ACHN (cell line): ENCODE results near the gene REM2.

ENCODE experiments used
- DNase-seq: peaks from one replicate; pipeline ENCODE4 v3.0.0-alpha.2; 2015
- in situ Hi-C: cut with HindIII; loops from 2 replicates; pipeline ENCODE4 v1.10.0; 2017; ENCODE audit warnings: low sequenced_read_pairs, low pct_ligation_motif_present, low pct_unique_long_range_greater_than_20kb

The REM2 gene, protein sequence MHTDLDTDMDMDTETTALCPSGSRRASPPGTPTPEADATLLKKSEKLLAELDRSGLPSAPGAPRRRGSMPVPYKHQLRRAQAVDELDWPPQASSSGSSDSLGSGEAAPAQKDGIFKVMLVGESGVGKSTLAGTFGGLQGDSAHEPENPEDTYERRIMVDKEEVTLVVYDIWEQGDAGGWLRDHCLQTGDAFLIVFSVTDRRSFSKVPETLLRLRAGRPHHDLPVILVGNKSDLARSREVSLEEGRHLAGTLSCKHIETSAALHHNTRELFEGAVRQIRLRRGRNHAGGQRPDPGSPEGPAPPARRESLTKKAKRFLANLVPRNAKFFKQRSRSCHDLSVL

DNA sequence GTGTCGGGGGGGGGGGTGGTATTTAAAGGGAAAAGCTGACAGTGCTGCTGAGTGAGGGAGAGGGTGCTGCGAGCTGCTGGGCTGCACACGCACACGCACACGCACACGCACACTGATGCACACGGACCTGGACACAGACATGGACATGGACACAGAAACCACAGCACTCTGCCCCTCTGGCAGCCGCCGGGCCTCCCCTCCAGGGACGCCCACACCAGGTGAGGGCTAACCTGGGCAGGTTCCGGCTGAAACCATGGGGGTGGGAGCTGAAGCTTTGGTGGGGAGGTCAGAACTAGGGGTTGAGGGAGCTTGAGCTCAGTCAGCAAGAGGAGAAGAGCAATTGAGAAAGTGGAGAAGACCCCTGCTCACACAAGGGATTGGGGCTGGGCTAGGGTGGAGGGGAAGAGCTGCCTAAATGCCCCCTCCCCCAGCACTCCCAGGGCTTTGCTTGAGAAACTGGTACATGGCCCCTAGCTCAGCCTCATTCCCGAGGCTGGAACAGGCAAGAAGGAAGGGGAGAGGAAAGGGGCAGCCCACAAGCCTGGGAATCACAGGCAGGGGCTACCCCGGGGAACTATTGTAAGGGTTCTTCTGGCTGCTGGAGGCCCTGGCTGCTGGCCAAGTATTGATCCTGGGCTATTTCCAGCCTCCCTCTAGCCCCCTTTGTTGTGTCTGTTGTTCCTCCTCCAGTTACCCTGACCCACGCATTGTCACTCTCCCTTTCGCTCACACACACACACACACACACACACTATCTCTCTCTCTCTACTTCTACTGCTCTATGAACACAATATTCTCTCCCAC is at the start of gene REM2:
Gene REM2, plus strand, starts transcription at position 50 of the 804 bp plus-strand sequence. Its CDS starts 66 bp downstream, at position 116.
- no peak for DNase-seq
- in situ Hi-C loops: no loop called here

DNA sequence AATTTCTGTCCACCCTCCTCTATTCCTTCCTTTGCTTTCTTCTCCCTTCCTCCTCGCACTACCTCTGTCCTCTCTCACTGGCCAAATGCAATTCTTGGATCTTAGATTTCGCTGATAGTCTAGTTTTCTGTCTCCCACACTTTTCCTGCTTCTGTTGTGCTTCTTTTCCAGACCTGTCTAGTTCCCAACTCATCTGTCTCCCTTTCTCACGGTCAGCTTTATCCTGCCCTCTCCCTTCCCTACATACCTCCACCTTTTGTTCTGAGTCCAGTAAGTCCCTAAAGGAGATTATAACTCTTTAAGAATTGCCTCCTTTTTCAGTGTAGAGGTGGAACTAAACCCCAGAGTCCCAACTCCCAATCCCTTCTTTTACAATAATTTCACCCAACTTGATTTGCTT is 47.5 kb upstream of the REM2 start:
- in situ Hi-C loops: no loop called here
- no peak for DNase-seq

DNA sequence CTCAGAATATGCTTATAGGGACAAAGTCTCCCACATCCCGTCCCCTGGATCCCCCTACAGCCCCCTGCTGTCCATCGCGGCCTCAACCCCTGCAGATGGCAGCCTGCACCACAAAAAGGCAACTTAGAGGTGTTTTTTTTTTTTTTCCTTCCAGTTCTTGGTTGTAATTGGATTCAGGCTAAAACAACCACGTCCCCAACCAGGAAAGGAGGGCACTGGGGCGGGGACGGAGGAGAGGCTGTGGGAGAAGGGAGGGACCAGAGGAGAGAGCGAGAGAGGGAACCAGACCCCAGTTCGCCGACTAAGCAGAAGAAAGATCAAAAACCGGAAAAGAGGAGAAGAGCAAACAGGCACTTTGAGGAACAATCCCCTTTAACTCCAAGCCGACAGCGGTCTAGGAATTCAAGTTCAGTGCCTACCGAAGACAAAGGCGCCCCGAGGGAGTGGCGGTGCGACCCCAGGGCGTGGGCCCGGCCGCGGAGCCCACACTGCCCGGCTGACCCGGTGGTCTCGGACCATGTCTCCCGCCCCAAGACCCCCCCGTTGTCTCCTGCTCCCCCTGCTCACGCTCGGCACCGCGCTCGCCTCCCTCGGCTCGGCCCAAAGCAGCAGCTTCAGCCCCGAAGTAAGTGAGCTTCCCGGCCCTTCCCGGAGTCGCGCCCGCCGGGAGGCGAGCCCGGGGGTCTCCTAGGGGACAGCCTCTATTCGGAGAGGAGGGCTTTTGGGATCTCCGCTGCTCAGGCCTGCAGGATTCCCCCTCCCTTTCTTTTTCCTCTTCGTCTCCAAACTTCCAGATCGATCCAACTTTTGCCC is 46.5 kb upstream of the REM2 start, which contains the start of gene MMP14:
Gene MMP14, plus strand, starts transcription at position 285 of the 813 bp plus-strand sequence. Its CDS starts 233 bp downstream, at position 518.
- DNase-seq: peak; percentile 72
- in situ Hi-C loops: no loop called here

DNA sequence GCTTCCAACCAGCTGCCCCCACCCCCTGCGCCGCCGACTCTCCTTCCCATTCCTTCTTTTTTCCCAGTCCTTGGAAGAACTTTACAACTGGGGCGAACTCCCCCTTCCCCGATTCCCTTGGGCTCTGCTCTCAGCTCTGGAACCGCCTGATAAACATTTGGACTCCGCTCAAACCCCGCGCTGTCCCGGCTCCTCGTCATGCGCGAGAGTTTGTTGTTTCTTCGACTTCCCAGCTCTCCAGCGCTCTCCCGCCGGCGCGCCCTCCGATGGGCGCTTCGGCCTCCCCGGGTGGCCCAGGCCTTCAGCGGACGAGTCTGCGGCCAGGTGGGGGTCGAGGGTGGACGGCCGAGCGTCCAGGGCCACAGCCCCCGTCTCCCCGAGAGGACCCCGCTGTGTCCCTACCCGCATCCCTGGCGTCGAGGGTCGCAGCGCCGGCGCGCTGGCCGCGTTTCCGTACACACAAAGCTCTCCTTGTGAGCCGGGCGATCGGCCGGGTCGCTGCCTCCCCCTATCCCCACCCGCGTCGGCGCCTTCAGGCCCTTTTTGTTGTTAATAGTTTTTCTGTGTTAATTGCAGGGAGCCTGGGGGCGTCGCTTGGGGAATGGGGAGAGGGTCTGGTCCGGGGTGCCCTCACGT is 45.8 kb upstream of the REM2 start:
- in situ Hi-C loops: no loop called here
- peak; percentile 67 for DNase-seq

DNA sequence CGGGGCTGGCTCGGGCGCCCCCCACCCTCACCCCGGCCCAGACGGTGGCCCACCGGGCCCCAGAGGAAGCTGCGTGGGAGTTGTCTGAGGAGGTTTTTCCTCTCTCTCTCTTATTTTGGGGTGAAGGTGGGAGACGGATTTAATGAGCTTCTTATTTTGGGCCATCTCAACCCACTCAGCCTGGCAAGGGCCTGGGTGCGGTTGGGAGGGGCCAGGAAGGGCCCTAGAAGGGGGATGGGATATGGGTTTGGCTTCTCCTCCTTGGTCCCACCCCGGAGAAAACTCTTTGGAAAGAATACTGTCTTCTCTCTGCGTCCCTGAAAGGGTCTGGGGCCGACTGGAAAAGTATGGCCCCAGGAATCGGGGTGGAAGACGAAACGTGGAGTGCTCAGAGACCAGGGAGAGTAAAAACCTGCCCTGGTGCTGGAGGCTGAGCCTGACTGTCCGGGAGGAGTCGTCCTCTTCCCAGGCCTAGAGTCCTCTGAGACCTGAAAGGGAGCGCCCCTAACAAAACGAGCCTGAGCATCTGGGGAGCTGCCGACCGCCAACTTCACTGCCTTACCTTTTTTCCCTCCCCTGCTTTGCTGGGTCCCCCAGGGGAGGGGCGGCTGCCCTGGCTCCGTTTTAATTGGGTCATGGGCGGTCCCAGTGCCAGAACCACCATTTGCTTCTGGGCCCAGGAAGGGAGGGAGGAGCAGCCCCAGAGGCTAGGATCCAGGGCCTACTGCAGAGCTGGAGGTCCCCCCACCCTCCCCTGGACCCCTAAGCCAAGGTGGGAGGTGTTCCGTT is 45.1 kb upstream of the REM2 start:
- DNase-seq: no peak
- in situ Hi-C loops: no loop called here

DNA sequence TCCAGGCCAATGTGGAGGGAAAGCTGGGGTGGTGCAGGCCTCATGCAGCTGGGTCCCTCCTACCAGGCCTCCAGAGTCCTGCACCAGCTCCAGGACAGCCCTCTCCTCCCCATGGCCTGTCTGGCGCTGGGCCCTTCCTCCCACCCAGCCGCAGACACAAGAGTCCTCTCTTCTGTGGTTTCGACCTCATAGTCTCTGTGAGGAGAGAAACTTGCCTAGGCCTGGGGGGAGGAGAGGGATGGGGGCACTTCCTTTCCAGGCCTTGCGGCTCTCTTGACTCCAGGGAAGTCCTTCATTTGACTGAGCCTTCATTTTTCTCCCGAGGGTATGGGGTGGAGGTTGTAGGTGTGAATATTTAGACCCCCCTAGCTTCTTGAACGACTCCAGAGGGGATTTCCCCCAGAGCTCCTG is 44.4 kb upstream of the REM2 start:
- in situ Hi-C loops: no loop called here
- no peak for DNase-seq

DNA sequence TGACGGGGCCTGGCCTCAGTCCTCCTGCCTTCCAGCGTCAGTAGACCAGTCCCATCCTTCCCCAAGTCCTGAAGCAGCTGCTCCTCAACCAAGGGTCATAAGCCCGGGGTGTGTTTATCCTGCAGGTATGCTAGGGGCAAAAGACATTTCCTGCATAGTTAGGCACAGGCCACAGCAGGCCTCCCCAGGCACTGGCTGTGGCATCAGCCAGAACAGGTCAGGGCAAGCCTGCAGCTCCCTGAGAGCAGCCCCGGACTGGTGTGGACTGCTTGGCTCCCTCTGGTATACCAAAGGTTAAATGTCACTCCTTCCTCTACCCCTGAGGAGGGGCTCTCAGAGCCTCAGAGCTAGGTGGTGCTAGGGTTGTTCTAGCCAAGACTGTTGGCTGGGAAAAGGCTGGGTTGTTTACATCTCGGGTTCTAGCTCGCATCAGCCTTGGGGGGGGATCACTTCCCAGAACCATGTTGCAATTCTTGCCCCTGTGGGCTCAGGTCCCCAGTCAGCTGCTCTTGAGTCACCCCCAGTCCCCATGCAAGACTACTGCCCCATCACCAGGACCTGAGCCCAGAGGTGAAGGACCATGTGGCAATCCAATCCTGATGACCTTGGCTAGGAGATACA is 43.8 kb upstream of the REM2 start:
- in situ Hi-C loops: no loop called here
- DNase-seq: no peak

DNA sequence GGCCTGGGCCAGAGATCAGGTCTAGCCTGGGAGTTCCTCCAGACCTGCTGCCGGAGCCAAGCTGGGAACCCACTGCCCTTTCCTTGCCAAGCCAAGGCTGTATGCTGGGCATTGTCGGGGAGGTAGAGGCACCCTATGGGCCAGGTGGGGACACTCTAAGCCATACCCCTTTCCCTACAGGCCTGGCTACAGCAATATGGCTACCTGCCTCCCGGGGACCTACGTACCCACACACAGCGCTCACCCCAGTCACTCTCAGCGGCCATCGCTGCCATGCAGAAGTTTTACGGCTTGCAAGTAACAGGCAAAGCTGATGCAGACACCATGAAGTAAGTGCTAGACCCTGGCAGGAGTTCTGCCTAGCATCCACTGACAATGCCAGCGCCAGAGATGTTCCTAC is 41.7 kb upstream of the REM2 start:
- in situ Hi-C loops: no loop called here
- no peak for DNase-seq

DNA sequence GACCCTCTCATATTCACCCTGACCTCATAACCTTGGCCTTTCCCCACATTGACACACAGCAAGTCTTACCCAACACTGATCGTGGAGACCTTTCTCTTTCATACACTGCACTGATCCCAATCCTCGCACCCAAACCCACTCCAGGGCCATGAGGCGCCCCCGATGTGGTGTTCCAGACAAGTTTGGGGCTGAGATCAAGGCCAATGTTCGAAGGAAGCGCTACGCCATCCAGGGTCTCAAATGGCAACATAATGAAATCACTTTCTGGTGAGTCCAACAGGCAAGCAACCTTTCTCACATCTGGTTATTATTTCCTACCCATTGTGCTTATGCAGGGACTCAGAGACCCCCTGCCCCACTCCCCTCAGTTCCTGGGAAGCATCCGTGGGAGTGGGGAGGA is 41.3 kb upstream of the REM2 start:
- no peak for DNase-seq
- in situ Hi-C loops: no loop called here

DNA sequence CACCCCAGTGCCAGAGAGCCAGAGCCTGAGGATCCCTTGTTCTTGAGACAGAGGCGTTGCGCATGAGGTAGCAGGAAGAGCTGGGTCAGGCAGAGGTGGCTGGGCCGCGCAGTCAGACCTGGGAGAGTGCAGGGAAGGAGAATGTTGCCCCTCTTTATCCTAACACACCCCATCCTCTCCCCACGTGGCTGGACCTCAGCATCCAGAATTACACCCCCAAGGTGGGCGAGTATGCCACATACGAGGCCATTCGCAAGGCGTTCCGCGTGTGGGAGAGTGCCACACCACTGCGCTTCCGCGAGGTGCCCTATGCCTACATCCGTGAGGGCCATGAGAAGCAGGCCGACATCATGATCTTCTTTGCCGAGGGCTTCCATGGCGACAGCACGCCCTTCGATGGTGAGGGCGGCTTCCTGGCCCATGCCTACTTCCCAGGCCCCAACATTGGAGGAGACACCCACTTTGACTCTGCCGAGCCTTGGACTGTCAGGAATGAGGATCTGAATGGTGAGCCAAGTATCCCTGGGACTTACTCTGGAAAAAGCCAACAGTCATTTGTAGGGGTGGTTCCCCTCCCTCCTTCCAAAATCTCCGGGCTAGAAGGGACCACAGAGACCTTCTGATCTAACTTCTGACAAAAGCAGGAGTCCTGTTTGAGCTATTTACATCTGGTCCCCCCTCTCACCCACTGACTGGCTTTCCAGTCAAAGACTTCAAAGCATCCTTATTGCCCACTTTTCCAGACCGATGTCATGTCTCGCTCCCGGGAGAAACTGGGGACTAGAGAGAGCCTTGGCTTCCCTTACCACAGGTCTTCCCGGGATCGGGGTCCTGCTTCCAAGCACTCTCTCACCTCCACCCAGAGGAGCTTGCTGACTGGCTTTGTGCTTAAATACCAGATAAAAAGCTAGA is 40.6 kb upstream of the REM2 start:
- DNase-seq: no peak
- in situ Hi-C loops: no loop called here

DNA sequence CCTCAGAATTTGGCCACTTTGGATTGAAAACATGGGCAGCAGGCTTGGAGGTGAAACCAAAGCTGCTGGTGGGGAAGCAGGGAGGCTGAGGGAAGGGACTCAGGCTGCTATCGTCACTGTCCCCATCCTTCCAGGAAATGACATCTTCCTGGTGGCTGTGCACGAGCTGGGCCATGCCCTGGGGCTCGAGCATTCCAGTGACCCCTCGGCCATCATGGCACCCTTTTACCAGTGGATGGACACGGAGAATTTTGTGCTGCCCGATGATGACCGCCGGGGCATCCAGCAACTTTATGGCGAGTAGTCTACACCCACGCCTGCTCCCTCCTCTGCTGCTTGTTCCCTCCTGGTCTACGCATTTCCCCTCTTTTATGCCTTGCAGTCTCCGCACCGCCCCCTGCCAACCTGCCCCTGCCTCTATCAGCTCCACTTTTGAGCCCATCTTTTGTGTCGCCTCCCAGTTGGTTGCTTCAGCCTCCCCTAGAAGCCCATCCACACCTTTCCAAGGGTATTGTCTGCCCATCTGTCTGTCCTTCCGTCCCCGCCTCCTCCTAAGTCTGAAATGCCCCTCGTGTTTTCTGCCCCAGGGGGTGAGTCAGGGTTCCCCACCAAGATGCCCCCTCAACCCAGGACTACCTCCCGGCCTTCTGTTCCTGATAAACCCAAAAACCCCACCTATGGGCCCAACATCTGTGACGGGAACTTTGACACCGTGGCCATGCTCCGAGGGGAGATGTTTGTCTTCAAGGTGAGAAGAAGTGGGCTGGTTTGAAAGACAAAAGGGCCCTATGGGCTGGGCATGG is 39.7 kb upstream of the REM2 start:
- no peak for DNase-seq
- in situ Hi-C loops: no loop called here

DNA sequence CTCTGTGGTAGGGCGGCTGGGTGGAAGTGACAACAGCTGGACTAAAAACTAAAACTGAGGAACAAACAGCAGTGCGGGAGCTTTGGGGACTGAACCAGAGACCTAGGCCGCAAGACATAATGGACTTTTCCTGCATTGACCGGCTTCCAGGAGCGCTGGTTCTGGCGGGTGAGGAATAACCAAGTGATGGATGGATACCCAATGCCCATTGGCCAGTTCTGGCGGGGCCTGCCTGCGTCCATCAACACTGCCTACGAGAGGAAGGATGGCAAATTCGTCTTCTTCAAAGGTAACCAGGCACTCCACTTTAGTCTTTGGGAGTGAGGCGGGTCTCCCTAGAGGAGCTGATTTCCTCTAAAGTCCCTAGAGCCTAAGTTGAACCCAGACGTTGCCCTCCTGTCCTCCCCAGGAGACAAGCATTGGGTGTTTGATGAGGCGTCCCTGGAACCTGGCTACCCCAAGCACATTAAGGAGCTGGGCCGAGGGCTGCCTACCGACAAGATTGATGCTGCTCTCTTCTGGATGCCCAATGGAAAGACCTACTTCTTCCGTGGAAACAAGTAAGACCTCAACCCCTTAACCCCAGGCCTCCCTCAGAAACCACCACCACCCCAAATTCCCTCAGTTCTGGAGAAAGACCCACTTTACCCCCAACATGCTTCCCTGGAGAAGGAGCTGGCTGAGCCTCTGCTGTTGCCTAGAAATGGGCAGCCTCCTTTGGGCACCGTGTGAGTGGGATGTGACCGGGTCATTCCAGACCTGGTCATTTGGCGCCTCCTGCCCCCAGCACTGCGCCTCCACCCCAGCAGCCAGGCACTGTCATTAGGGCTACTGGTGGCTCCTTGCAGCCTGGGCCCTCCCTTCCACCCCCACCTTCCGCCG is 38.6 kb upstream of the REM2 start:
- in situ Hi-C loops: no loop called here
- DNase-seq: no peak

DNA sequence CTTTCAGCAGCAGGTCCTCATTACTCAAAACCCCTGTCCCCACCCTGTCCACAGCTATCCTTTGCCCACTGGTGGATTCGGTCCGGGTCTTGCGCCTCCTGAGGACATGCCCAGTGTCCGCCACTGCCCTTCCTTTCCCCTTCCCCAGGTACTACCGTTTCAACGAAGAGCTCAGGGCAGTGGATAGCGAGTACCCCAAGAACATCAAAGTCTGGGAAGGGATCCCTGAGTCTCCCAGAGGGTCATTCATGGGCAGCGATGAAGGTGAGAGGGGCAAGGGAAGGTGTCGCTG is 38.0 kb upstream of the REM2 start:
- in situ Hi-C loops: no loop called here

DNA sequence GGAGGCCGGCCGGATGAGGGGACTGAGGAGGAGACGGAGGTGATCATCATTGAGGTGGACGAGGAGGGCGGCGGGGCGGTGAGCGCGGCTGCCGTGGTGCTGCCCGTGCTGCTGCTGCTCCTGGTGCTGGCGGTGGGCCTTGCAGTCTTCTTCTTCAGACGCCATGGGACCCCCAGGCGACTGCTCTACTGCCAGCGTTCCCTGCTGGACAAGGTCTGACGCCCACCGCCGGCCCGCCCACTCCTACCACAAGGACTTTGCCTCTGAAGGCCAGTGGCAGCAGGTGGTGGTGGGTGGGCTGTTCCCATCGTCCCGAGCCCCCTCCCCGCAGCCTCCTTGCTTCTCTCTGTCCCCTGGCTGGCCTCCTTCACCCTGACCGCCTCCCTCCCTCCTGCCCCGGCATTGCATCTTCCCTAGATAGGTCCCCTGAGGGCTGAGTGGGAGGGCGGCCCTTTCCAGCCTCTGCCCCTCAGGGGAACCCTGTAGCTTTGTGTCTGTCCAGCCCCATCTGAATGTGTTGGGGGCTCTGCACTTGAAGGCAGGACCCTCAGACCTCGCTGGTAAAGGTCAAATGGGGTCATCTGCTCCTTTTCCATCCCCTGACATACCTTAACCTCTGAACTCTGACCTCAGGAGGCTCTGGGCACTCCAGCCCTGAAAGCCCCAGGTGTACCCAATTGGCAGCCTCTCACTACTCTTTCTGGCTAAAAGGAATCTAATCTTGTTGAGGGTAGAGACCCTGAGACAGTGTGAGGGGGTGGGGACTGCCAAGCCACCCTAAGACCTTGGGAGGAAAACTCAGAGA is 37.0 kb upstream of the REM2 start:
- in situ Hi-C loops: no loop called here
- DNase-seq: no peak

More for the DNA sequence above, 38.0 kb upstream of the REM2 start:
- DNase-seq: no peak
